B cell (primary cell): ENCODE data around the gene RAB31. TPM values are rescaled to one million over a fixed set of nuclear protein-coding genes. Genes with fewer than 3 reads are reported as not detected.

Experiments
- ATAC-seq: fragments of 200-7000 bp; cut with Tn5 transposase; one replicate; pipeline ENCODE4 v1.10.0; 2021; ENCODE audit warnings: low read depth, mild to moderate bottlenecking, moderate number of reproducible peaks, moderate library complexity
- CTCF ChIA-PET: fragments of 350-600 bp; sonication (Branson Sonifier 250); formaldehyde crosslinking; loops from one replicate; lab custom pipeline; 2021; ENCODE audit warnings: antibody characterized with exemption, inconsistent platforms; lab: Charles Lee
- POLR2A ChIA-PET: fragments of 350-600 bp; sonication (Branson Sonifier 250); formaldehyde crosslinking; loops from one replicate; lab custom pipeline; 2021; ENCODE audit warnings: antibody characterized with exemption; lab: Charles Lee
- DNase-seq: peaks from one replicate; pipeline ENCODE4 v3.0.0; 2013
- H2AFZ ChIP-seq: 2 replicates; pipeline ENCODE4 v1.6.1; 2012; ENCODE audit warnings: mild to moderate bottlenecking, low read depth, low read length; ENCODE audit not compliant: insufficient read depth, poor library complexity, severe bottlenecking
- H3K27ac ChIP-seq, 2 donors: 1 replicate in 1 of 2; 2 replicates in 1 of 2; pipeline ENCODE4 v1.5.1; 2012 to 2013; ENCODE audit warnings: low read length in 2 of 2, mild to moderate bottlenecking in 2 of 2, moderate library complexity in 1 of 2
- H3K27me3 ChIP-seq, 4 experiments: fragments of 200-600 bp in 1 of 4; sonication (generic) in 1 of 4; replicated peaks in 1 of 4; 1 replicate in 2 of 4; 2 replicates in 2 of 4; pipeline versions ENCODE4 v1.6.1 to v1.7.0; 2013 to 2016; ENCODE audit warnings: low read length in 3 of 4, mild to moderate bottlenecking in 2 of 4, mixed read lengths in 1 of 4, moderate library complexity in 1 of 4; ENCODE audit not compliant: insufficient read depth in 4 of 4, control insufficient read depth in 3 of 4; ENCODE audit errors: control extremely low read depth in 1 of 4
- H3K36me3 ChIP-seq, 2 experiments: replicated peaks in 1 of 2; 1 replicate in 1 of 2; 2 replicates in 1 of 2; pipeline versions ENCODE4 v1.6.1 to v1.7.1; 2013; ENCODE audit warnings: low read length in 1 of 2; ENCODE audit not compliant: insufficient read depth in 2 of 2, control insufficient read depth in 1 of 2; ENCODE audit errors: control extremely low read depth in 1 of 2, extremely low read depth in 1 of 2
- H3K4me1 ChIP-seq, 2 donors: fragments of 200-600 bp in 1 of 2; sonication (generic) in 1 of 2; 1 replicate in 1 of 2; 2 replicates in 1 of 2; pipeline versions ENCODE4 v1.5.1 to v1.6.1; 2013 to 2017; ENCODE audit warnings: low read length in 2 of 2; ENCODE audit not compliant: control insufficient read depth in 2 of 2, insufficient read depth in 2 of 2
- H3K4me2 ChIP-seq: replicated peaks from 2 replicates; pipeline ENCODE3; 2012; ENCODE audit warnings: mild to moderate bottlenecking, low read depth, low read length; ENCODE audit not compliant: poor library complexity, severe bottlenecking
- H3K4me3 ChIP-seq, 5 experiments: fragments of 200-600 bp in 1 of 5; sonication (generic) in 1 of 5; 1 replicate in 3 of 5; 2 replicates in 2 of 5; pipeline versions ENCODE4 v1.5.1 to v1.7.0; 2011 to 2016; ENCODE audit warnings: low read length in 4 of 5, mild to moderate bottlenecking in 4 of 5, low read depth in 2 of 5, control low read depth in 1 of 5, moderate library complexity in 1 of 5; ENCODE audit not compliant: insufficient read depth in 1 of 5; ENCODE audit errors: control extremely low read depth in 1 of 5, extremely low read depth in 1 of 5
- H3K79me2 ChIP-seq: fragments of 200-600 bp; sonication (generic); one replicate; pipeline ENCODE4 v1.6.0; 2016; ENCODE audit warnings: low read length; ENCODE audit not compliant: control insufficient read depth, insufficient read depth
- H3K9ac ChIP-seq: fragments of 200-600 bp; sonication (generic); 2 replicates; pipeline ENCODE4 v1.6.1; 2017; ENCODE audit warnings: mild to moderate bottlenecking, low read length, moderate library complexity
- H3K9me3 ChIP-seq, 3 donors: one replicate each; pipeline versions ENCODE4 v1.6.1 to v1.7.1; 2013; ENCODE audit warnings: low read length in 2 of 3; ENCODE audit not compliant: control insufficient read depth in 2 of 3, insufficient read depth in 1 of 3; ENCODE audit errors: control extremely low read depth in 1 of 3
- H4K20me1 ChIP-seq: 2 replicates; pipeline ENCODE4 v1.6.0; 2012; ENCODE audit warnings: mild to moderate bottlenecking, low read length; ENCODE audit not compliant: insufficient read depth, control insufficient read depth, poor library complexity, severe bottlenecking
- H3K27ac Mint-ChIP-seq: one replicate; pipeline ENCODE4 v1.8.0; 2021; ENCODE audit warnings: mixed read lengths
- H3K27me3 Mint-ChIP-seq: one replicate; pipeline ENCODE4 v1.8.0; 2021; ENCODE audit warnings: mixed read lengths
- H3K4me1 Mint-ChIP-seq: one replicate; pipeline ENCODE4 v1.8.0; 2021; ENCODE audit warnings: mixed read lengths
- H3K4me3 Mint-ChIP-seq: one replicate; pipeline ENCODE4 v1.8.0; 2021; ENCODE audit warnings: mixed read lengths
- H3K9me3 Mint-ChIP-seq: one replicate; pipeline ENCODE4 v1.8.0; 2022; ENCODE audit warnings: mixed read lengths; ENCODE audit not compliant: insufficient read depth
- CTCF ChIP-seq: fragments of 200-600 bp; IDR thresholded peaks from one replicate; pipeline ENCODE4 v1.8.0; 2022; ENCODE audit warnings: antibody characterized with exemption, mild to moderate bottlenecking
- EZH2 ChIP-seq: IDR thresholded peaks from 2 replicates; pipeline ENCODE4 v1.6.1; 2012; ENCODE audit warnings: borderline replicate concordance, low read depth, mild to moderate bottlenecking, moderate library complexity, low read length; ENCODE audit not compliant: insufficient read depth, poor library complexity, severe bottlenecking
- WGBS: methylation state at CpG from one replicate; pipeline ENCODE4 v1.1.5; 2013; ENCODE audit warnings: missing lambda C conversion rate; ENCODE audit not compliant: insufficient coverage; 5-methylcytosine and 5-hydroxymethylcytosine counted together
- intact Hi-C: fragments of 100-400 bp; cut with micrococcal nuclease; formaldehyde crosslinking; loops from one replicate; pipeline ENCODE4 v1.10.0; 2022
- polyA plus RNA-seq: library from polyadenylated mRNA; depleted of rRNA; stranded (reverse); fragments of >200 nt; gene quantifications from 2 replicates; pipeline ENCODE4 v1.2.3, GENCODE V29; 2012
- total RNA-seq, 2 donors: library from RNA; stranded (reverse); fragments of 120-200 nt in 1 of 2; gene quantifications; 1 replicate in 1 of 2; 2 replicates in 1 of 2; pipeline versions ENCODE4 v1.2.3 to v1.2.4, GENCODE V29; 2013 to 2022

RAB31 gene
- total and polyA plus RNA-seq, 2 donors (not counting 1 experiment from before 2014, with no cell fraction given): 15.5 to 44.6 TPM

- TF ChIP-seq EZH2 (no peak), CTCF (no peak)
- Histone ChIP-seq H4K20me1 (no peaks in the 10 kb centered on the region), H3K9ac (no peak overlapping the region), H3K4me2 (no peak overlapping the region), H3K4me1 (no peaks in the 10 kb centered on the region), H3K4me3 (no peak overlapping the region), H3K27ac (no peak overlapping the region), H3K9me3 (no peaks in the 10 kb centered on the region), H3K27me3 (no peaks in the 10 kb centered on the region), H2AFZ (no peak overlapping the region), H3K36me3 (peaks cover 0 to 10% of the 10 kb centered on the region in 2 experiments), H3K79me2 (no peaks in the 10 kb centered on the region)
- no peak for DNase-seq
- H3K4me1 Mint-ChIP-seq: no peaks in the 10 kb centered on the region
- no peak overlapping the region for H3K4me3 Mint-ChIP-seq
- H3K27me3 Mint-ChIP-seq: no peaks in the 10 kb centered on the region
- no peaks in the 10 kb centered on the region for H3K9me3 Mint-ChIP-seq
- WGBS: 92% methylated on average over 17 of the region's 21 CpGs
- H3K27ac Mint-ChIP-seq: no peak overlapping the region
- CTCF ChIA-PET: no interaction called here
- ATAC-seq: no peak
- intact Hi-C loops: no loop called here
- POLR2A ChIA-PET: no interaction called here
Observed at GRCh38 chr18:9808295-9809241, 100.5 kb downstream of the RAB31 start.

- no peaks in the 10 kb centered on the region for H3K9me3 ChIP-seq
- no peaks in the 10 kb centered on the region for H3K27me3 ChIP-seq
- H3K79me2 ChIP-seq: no peaks in the 10 kb centered on the region
- no peaks in the 10 kb centered on the region for H4K20me1 ChIP-seq
- no peak for ATAC-seq
- no peaks in the 10 kb centered on the region for H3K27me3 Mint-ChIP-seq
- no peak overlapping the region for H3K4me3 Mint-ChIP-seq
- ChIA-PET CTCF (no interaction called here), POLR2A (no interaction called here)
- peaks cover 0 to 8% of the 10 kb centered on the region in 2 experiments for H3K36me3 ChIP-seq
- H3K27ac Mint-ChIP-seq: no peak overlapping the region
- H3K4me2 ChIP-seq: no peak overlapping the region
- H3K4me3 ChIP-seq: no peak overlapping the region
- no peak overlapping the region for H3K9ac ChIP-seq
- H2AFZ ChIP-seq: no peak overlapping the region
- no peak for TF ChIP-seq CTCF
- no peak for TF ChIP-seq EZH2
- no peaks in the 10 kb centered on the region for H3K4me1 Mint-ChIP-seq
- intact Hi-C loops: no loop called here
- H3K9me3 Mint-ChIP-seq: no peaks in the 10 kb centered on the region
- H3K27ac ChIP-seq: no peak overlapping the region
- no peak for DNase-seq
- H3K4me1 ChIP-seq: no peaks in the 10 kb centered on the region
- WGBS: 98% methylated on average over 6 of the region's 6 CpGs
Observed at GRCh38 chr18:9809697-9810096, 101.6 kb downstream of the RAB31 start.
